GF-D8 (cell line): Measurements from ENCODE around the gene CORO1C.

Experiments used
- DNase-seq: peaks from one replicate; lab custom pipeline; 2025; lab: John Stamatoyannopoulos, UW

Gene CORO1C

GRCh38 chr12:108696111-108696995 lies 35.0 kb downstream of the CORO1C start:
- no peak for DNase-seq

GRCh38 chr12:108694812-108695278 lies 36.5 kb downstream of the CORO1C start:
- DNase-seq = no peak

GRCh38 chr12:108693751-108694150 lies 37.6 kb downstream of the CORO1C start:
- DNase-seq = no peak

GRCh38 chr12:108693186-108693730 lies 38.1 kb downstream of the CORO1C start:
- DNase-seq = no peak

GRCh38 chr12:108691998-108692808 lies 39.1 kb downstream of the CORO1C start:
- peak; percentile 59 for DNase-seq

GRCh38 chr12:108691175-108691997 lies 39.9 kb downstream of the CORO1C start:
- peak; percentile 77 for DNase-seq

- DNase-seq = no peak
These were observed 40.7 kb downstream of the CORO1C start for GRCh38 chr12:108690542-108691174.

- DNase-seq = no peak
These were observed 41.2 kb downstream of the CORO1C start for GRCh38 chr12:108690191-108690518.

- DNase-seq = peak; percentile 81
These were observed 41.8 kb downstream of the CORO1C start for GRCh38 chr12:108689314-108690190.

GRCh38 chr12:108686780-108687179 lies 44.5 kb downstream of the CORO1C start:
- DNase-seq = peak; percentile 58

GRCh38 chr12:108685469-108686260 lies 45.7 kb downstream of the CORO1C start:
- no peak for DNase-seq

GRCh38 chr12:108683906-108684556 lies 47.3 kb downstream of the CORO1C start:
- DNase-seq = no peak

- no peak for DNase-seq
These were observed 50.0 kb downstream of the CORO1C start for GRCh38 chr12:108681317-108681716.

GRCh38 chr12:108679106-108679681 lies 52.1 kb downstream of the CORO1C start:
- DNase-seq = no peak

- DNase-seq = no peak
These were observed 53.1 kb downstream of the CORO1C start for GRCh38 chr12:108678104-108678730.

- no peak for DNase-seq
These were observed 53.9 kb downstream of the CORO1C start for GRCh38 chr12:108677381-108677780.

- no peak for DNase-seq
These were observed 54.6 kb downstream of the CORO1C start for GRCh38 chr12:108676707-108677106.

- no peak for DNase-seq
These were observed 55.5 kb downstream of the CORO1C start for GRCh38 chr12:108675792-108676191.
